ENCODE results near the gene PAQR9. TPM values are rescaled to one million over a fixed set of nuclear protein-coding genes. Genes with fewer than 3 reads are reported as not detected.
A peak's percentile ranks its signal among the peaks of the same experiment; 100 is the strongest.

The PAQR9 gene
- total and polyA plus RNA-seq, 2 of the 13 experiments (the other 11 are each of a cell fraction or from before 2014, with no cell fraction given), result 3.7 to 10.3 TPM

DNA sequence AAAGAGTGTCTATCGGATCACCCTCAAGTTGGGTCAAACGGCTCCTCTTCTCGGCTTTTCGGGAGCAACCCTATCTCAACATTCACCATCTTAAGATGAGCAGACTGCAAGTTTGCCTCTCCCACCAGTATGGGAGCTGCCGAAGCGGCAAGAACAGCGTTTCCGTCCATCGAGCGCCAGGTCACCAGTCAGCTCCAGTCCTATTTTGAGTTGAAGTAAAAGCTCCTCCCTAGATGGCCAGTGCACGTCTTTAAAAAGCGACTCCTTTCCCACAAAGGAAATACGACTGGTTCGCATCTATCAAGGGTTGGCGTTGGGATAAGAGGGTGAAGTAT lies 37.5 kb upstream of the PAQR9 start (continued):
- no peak for TF ChIP-seq ZFX (CRISPR knock-in tag; IDR thresholded peaks at IDR 0.05; ENCODE audit: low read depth)
- no peak for TF ChIP-seq SMC3 (IDR thresholded peaks at IDR 0.05; ENCODE audit: low read length)
- TF ChIP-seq, protein P1, sequence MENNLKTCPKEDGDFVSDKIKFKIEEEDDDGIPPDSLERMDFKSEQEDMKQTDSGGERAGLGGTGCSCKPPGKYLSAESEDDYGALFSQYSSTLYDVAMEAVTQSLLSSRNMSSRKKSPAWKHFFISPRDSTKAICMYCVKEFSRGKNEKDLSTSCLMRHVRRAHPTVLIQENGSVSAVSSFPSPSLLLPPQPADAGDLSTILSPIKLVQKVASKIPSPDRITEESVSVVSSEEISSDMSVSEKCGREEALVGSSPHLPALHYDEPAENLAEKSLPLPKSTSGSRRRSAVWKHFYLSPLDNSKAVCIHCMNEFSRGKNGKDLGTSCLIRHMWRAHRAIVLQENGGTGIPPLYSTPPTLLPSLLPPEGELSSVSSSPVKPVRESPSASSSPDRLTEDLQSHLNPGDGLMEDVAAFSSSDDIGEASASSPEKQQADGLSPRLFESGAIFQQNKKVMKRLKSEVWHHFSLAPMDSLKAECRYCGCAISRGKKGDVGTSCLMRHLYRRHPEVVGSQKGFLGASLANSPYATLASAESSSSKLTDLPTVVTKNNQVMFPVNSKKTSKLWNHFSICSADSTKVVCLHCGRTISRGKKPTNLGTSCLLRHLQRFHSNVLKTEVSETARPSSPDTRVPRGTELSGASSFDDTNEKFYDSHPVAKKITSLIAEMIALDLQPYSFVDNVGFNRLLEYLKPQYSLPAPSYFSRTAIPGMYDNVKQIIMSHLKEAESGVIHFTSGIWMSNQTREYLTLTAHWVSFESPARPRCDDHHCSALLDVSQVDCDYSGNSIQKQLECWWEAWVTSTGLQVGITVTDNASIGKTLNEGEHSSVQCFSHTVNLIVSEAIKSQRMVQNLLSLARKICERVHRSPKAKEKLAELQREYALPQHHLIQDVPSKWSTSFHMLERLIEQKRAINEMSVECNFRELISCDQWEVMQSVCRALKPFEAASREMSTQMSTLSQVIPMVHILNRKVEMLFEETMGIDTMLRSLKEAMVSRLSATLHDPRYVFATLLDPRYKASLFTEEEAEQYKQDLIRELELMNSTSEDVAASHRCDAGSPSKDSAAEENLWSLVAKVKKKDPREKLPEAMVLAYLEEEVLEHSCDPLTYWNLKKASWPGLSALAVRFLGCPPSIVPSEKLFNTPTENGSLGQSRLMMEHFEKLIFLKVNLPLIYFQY (CRISPR knock-in tag; IDR thresholded peaks at IDR 0.05; ENCODE audit: borderline replicate concordance), result no peak
- TF ChIP-seq, protein P2, sequence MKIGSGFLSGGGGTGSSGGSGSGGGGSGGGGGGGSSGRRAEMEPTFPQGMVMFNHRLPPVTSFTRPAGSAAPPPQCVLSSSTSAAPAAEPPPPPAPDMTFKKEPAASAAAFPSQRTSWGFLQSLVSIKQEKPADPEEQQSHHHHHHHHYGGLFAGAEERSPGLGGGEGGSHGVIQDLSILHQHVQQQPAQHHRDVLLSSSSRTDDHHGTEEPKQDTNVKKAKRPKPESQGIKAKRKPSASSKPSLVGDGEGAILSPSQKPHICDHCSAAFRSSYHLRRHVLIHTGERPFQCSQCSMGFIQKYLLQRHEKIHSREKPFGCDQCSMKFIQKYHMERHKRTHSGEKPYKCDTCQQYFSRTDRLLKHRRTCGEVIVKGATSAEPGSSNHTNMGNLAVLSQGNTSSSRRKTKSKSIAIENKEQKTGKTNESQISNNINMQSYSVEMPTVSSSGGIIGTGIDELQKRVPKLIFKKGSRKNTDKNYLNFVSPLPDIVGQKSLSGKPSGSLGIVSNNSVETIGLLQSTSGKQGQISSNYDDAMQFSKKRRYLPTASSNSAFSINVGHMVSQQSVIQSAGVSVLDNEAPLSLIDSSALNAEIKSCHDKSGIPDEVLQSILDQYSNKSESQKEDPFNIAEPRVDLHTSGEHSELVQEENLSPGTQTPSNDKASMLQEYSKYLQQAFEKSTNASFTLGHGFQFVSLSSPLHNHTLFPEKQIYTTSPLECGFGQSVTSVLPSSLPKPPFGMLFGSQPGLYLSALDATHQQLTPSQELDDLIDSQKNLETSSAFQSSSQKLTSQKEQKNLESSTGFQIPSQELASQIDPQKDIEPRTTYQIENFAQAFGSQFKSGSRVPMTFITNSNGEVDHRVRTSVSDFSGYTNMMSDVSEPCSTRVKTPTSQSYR (CRISPR knock-in tag; IDR thresholded peaks at IDR 0.05; ENCODE audit: borderline replicate concordance), result no peak
- TF ChIP-seq ZNF329 (CRISPR knock-in tag; IDR thresholded peaks at IDR 0.05; ENCODE audit: low read depth), result no peak
- no peak for TF ChIP-seq ZNF180 (CRISPR knock-in tag; IDR thresholded peaks at IDR 0.05; ENCODE audit: borderline replicate concordance, low read depth)
- TF ChIP-seq, protein P3, sequence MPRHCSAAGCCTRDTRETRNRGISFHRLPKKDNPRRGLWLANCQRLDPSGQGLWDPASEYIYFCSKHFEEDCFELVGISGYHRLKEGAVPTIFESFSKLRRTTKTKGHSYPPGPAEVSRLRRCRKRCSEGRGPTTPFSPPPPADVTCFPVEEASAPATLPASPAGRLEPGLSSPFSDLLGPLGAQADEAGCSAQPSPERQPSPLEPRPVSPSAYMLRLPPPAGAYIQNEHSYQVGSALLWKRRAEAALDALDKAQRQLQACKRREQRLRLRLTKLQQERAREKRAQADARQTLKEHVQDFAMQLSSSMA (CRISPR knock-in tag; IDR thresholded peaks at IDR 0.05), result 0 out of 2 replicates have a peak, but pooled peaks have one; percentile 12
- TF ChIP-seq ZNF703 (CRISPR knock-in tag; IDR thresholded peaks at IDR 0.05; ENCODE audit: borderline replicate concordance), result 0 out of 2 replicates have a peak, but pooled peaks have one; percentile 25
- no peak for TF ChIP-seq ZKSCAN8 (CRISPR knock-in tag; IDR thresholded peaks at IDR 0.05; ENCODE audit: borderline replicate concordance)
- TF ChIP-seq ZNF496 (CRISPR knock-in tag; IDR thresholded peaks at IDR 0.05; ENCODE audit: insufficient replicate concordance), result no peak
- peak; percentile 78; the same call in 1 of the 2 replicates for TF ChIP-seq ZNF772 (CRISPR knock-in tag; IDR thresholded peaks at IDR 0.05)
- no peak for TF ChIP-seq WIZ (CRISPR knock-in tag; IDR thresholded peaks at IDR 0.05)
- TF ChIP-seq ATRX (CRISPR knock-in tag; IDR thresholded peaks at IDR 0.05; ENCODE audit: borderline replicate concordance), result no peak
- TF ChIP-seq, protein P4, sequence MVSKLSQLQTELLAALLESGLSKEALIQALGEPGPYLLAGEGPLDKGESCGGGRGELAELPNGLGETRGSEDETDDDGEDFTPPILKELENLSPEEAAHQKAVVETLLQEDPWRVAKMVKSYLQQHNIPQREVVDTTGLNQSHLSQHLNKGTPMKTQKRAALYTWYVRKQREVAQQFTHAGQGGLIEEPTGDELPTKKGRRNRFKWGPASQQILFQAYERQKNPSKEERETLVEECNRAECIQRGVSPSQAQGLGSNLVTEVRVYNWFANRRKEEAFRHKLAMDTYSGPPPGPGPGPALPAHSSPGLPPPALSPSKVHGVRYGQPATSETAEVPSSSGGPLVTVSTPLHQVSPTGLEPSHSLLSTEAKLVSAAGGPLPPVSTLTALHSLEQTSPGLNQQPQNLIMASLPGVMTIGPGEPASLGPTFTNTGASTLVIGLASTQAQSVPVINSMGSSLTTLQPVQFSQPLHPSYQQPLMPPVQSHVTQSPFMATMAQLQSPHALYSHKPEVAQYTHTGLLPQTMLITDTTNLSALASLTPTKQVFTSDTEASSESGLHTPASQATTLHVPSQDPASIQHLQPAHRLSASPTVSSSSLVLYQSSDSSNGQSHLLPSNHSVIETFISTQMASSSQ (IDR thresholded peaks at IDR 0.05; ENCODE audit: low read depth), result no peak
- TF ChIP-seq, protein P4 (CRISPR knock-in tag; IDR thresholded peaks at IDR 0.05; ENCODE audit: borderline replicate concordance), result no peak
